NCI-H1930 (cell line): ENCODE results near the gene FREM1.

Source experiments
- DNase-seq, 2 experiments: peaks; one replicate each; lab custom pipeline; 2025; lab: John Stamatoyannopoulos, UW

The FREM1 gene

DNA sequence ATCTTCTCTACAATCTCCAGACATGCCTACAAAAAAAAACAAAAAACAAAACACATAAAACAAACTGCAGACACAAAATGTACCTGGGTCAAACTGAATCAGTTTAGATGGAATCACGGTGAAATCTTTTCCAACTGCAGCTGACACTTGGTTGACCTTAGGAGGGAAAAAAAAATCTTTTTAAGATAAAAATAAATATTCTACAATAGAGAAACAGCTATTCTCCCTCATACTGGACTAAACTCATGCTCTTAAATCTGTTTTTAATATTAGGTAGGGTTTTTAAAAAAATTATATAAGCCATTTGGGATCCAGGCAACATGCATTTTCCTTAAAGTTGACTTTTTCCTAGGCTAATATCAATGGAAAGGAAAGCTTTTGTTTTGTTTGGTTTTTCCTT lies 153.9 kb downstream of the FREM1 start:
- no peak for DNase-seq

- DNase-seq: no peak
These were observed 157.4 kb downstream of the FREM1 start for GRCh38 chr9:14752871-14753270.

DNA sequence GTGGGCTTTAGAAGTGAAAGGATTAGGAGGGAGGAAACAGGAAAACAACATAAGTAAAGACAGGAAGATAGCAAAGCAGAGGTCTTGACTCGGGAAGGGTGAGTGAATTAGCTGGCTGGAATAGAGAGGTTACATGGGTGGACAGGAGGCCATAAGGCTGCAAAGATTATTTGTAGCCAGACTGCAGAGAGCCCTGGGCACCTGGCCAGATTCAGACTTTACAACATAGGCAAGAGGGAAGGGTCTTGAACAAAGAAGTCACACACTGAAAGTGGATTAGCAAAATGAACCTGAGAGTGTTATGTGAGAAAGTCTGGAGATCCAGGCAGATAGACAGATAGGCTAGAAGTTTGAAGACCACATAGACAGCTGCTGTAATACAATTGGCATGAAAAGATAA lies 158.0 kb downstream of the FREM1 start:
- DNase-seq: no peak

GRCh38 chr9:14750821-14751220 lies 159.4 kb downstream of the FREM1 start:
- DNase-seq: no peak

- no peak for DNase-seq
These were observed 160.5 kb downstream of the FREM1 start for GRCh38 chr9:14749741-14750211.

GRCh38 chr9:14748373-14748772 lies 161.9 kb downstream of the FREM1 start:
- DNase-seq: no peak

GRCh38 chr9:14747111-14747510 lies 163.1 kb downstream of the FREM1 start:
- DNase-seq: no peak

GRCh38 chr9:14746626-14747025 lies 163.6 kb downstream of the FREM1 start:
- peak in 1 of 2 experiments; percentile 28 for DNase-seq

DNA sequence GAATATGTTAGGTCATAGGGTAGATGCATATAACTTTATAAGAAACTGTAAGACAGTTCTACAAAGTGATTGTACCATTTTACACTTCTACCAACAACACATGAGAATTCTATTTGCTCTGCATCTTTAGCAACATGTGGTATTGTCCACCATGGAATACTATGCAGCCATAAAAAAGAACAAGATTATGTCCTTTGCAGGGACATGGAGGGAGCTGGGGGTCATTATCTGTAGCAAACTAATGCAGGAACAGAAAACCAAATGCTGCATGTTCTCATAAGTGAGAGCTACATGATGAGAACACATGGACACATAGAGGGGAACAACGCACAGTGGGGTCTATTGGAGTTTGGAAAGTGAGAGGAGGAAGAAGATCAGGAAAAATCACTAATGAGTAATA lies 165.5 kb downstream of the FREM1 start:
- DNase-seq: no peak

- DNase-seq: peak; percentile 49 to 58
These were observed 168.9 kb downstream of the FREM1 start for GRCh38 chr9:14741369-14741768.

GRCh38 chr9:14733133-14733532 lies 177.1 kb downstream of the FREM1 start:
- no peak for DNase-seq

DNA sequence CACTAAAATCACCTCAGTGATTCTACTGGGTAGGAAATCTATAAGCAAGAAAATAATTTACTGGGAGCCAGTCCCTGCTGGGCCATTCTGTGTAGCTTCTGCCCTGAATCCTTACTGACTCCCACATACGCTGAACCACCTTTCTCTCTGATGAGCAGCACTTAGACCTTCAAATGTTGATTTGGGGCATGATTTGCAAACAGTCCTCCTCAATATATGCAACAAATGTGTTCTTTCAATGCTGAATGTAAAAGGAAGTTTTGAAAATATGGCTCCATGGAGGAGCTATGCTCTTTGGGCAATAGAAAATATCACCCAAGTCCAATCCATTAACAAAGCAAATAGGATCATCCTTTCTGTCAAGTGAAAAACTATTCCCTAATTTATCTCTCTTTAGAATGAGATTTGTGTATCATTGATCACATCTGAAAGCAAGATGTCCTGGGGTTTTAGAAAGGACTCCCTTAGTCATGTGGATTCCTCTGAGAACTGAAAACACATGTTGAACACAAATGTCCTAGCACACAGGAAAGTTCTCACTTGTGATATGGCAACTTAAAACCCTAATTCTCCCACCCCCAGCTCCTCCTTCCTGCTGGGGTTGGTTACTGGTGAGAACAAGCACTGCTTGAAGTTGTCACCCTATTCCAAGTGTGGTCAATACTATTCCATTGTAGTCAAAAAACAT lies 178.8 kb downstream of the FREM1 start:
- no peak for DNase-seq

DNA sequence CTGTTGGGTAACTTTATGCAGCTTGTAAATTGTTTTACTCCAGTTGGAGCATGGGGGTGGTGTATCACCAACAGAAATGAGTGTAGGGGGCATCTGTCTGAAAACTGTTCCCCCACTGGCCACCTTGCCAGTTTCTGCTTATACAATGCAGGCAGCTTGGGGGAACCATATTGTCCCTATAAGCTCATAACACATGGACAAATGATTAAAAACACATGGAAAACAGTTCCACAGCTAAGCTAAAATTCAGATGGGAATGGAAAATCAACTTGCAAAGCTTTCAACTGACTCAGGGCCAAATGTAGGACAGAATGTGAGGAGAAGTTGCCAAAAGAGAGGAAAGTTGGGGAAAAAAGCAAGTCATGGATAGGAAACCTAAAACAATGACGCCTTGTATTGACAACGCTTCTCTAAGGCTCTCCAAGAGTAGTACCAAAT lies 179.7 kb downstream of the FREM1 start:
- no peak for DNase-seq

DNA sequence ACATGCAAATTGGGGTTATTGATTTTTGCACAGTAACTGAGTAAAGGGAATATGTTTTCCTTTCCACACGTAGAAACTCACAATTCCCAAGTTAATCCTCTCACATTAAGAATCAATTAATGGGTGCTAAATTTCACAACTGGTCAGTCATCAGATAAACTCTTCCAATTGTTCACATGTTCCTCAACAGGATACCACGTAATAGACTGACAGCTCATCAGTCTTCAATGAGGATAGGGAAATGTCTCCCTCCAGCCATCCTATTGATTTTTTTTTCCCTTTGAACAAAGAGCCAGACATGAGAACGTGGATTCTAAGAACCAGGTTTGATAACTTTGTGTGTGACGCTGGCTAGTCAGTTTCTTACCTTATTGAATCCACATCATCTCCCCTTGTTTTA lies 186.9 kb downstream of the FREM1 start:
- no peak for DNase-seq

DNA sequence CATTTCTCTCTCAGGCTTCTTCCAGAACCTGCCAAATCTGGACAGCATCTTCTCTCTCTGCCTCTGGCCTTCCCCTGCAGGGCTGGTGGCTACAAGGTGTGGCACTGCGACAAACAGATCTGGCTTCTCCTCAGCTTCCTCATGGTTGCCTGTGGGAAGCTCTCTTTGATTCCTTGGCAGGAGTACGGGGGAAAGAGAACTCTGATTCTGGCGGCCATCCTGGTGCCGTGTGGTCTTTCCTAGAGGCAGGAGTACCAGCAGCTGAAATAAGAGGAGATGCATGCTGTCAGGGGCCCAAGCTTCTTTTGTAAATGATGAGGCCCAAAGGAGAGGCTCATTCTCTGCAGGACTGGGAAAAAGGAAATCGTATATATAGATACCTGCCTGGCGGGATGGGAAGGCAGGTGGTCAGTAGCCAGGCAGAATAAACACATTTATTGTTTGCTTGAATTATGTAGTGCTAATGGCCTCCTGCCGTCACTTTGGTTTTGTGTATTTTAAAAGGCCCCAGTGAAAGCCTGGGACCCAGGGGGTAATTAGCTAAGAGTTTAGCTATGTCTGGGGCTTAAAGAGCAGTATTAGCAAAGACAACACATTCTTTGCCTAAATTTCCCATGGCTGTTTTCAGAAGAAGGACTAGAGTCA lies 187.7 kb downstream of the FREM1 start, which contains the start of gene CER1:
TSS of gene CER1 (minus strand) at position 343 of the 645 bp plus-strand sequence. CDS start at position 282, 61 bp downstream.
- peak; percentile 60 to 77 for DNase-seq

DNA sequence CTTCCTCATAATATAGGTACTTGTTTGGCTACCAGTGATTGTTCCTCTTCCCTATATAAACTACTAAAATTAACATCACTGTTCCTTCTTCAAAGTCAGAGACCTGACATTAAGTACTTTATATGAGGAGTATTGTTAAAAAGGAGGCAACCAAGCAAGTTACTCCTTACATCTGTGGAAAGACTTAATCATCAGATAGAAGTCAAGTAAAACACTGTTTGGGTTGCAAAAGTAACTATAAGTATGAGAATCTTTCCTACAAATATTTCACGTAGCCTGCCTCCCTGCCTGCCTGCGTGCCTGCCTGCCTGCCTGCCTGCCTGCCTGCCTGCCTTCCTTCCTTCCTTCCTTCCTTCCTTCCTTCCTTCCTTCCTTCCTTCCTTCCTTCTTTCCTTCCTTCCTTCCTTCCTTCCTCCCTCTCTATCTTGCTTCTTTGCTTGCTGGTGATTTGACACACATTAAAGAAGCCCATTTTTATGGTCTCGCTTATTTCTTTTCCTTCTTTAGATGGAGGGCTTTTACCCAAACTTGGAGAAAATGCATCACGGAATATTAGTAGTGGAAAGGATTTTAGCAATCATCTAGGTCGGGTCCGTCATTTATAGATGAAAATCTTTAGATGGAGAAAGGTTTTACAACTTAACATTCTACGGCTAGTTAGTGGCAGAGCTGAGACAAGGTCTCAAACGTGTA lies 190.9 kb downstream of the FREM1 start:
- no peak for DNase-seq

- no peak for DNase-seq
These were observed 195.1 kb downstream of the FREM1 start for GRCh38 chr9:14715102-14715501.

DNA sequence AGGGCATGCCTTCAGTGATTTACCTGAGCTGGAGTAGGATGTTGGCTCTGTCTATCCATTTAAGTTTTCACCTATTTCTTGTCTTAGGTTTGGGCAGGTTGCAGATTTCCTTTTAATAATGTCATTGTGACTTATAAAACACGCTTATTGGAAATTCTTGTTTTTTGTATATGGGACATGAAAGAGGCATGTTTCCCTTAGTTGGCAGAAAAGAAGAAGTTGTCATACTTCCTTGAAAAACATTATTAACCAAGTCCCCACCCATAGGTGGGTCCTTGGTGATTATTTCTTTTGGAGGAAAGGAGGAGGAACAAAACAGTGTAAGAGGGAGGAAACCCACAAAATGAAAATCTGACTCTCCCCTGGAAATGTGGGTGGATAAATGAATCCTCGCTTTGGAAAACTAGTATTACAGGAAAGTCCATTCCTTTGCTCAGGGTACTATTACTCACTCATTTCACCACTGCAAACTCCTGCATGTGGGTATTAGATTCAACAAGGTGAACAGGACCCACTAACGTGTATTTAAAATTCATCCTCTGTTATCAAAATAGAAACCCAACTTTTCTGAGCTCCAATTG lies 197.0 kb downstream of the FREM1 start:
- DNase-seq: no peak

DNA sequence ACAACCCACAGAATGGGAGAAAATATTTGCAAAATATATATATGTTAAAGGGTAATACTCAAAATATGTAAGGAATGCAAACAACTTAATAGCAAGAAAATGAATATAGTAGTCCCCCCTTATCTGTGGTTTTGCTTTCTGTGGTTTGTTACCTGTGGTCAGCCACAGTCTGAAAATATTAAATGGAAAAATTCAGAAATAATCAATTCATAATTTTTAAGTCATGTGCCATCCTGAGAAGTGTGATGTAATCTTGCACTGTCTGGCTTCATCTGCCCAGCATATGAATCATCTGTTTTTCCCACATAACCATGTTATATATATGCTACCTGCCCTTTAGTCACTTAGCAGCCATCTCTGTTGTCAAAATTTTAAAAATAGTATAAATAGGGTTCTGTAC lies 199.4 kb downstream of the FREM1 start:
- DNase-seq: no peak

DNA sequence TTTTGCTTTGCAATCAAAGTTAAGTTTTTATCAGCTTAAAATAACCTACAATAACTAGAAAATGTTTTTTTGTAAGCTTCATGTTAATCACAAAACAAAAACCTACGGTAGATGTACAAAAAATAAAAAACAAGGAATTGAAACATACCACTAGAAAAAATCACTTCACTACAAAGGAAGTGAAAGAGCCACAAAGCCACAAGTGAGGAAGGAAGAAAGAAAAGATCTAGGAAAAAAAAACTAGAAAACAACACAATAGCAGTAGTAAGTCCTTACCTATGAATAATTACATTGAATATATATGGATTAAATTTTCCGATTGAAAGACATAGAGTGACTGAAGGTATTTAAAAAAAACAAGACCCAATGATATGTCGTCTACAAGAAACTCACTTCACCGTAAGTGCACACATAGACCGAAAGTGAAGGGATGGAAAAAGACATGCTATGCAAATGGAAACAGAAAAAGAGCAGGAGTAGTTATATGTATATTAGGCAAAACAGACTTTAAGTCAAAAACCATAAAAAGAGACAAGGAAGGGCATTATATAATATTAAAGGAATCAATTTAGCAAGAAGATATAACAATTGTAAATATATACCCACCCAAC lies 203.6 kb downstream of the FREM1 start:
- no peak for DNase-seq

DNA sequence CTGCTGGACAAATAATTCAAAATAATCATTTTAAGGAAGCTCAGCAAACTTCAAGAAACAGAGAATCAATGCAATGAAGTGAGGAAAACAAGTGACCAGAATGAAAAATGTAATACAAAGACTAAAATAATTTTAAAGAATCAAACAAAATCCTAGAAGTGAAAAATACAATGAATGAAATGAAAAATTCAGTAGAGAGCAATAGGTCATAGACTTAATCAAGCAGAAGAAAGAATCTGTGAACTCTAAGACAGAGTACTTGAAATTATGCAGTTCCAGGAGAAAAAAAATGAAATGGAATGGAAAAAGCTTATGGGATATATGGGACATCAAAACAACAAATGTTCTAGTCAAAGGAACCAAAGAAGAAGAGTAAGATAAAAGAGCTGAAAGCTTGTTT lies 205.1 kb downstream of the FREM1 start:
- DNase-seq: no peak

- DNase-seq: no peak
These were observed 205.9 kb downstream of the FREM1 start for GRCh38 chr9:14704281-14704680.
